Endometrial microvascular endothelial cells (primary cell): ENCODE data around the gene UVRAG. TPM values are rescaled to one million over a fixed set of nuclear protein-coding genes. Genes with fewer than 3 reads are reported as not detected.
"Not testable (repeated sequence)": the region's sequence is repeated elsewhere in the genome, so short reads cannot be mapped to it uniquely, and the experiment has no call there.

ENCODE experiments used
- in situ Hi-C: cut with HindIII; loops from 2 replicates; pipeline ENCODE4 v1.10.0; 2017; ENCODE audit warnings: low sequenced_read_pairs, low pct_unique_long_range_greater_than_20kb; ENCODE audit errors: inconsistent ontology term
- total RNA-seq: library from RNA; depleted of rRNA; stranded (reverse); fragments of >200 nt; gene quantifications from one replicate; pipeline ENCODE4 v1.2.3, GENCODE V29; 2015; ENCODE audit errors: inconsistent ontology term

The UVRAG gene
- total RNA-seq, 1 donor from 2014 or later = 34.4 TPM

- in situ Hi-C loops = no loop called here
Measured at GRCh38 chr11:75823946-75824345, 8.9 kb downstream of the UVRAG start.

GRCh38 chr11:75826461-75827230, 11.6 kb downstream of the UVRAG start:
- in situ Hi-C loops = no loop called here

DNA sequence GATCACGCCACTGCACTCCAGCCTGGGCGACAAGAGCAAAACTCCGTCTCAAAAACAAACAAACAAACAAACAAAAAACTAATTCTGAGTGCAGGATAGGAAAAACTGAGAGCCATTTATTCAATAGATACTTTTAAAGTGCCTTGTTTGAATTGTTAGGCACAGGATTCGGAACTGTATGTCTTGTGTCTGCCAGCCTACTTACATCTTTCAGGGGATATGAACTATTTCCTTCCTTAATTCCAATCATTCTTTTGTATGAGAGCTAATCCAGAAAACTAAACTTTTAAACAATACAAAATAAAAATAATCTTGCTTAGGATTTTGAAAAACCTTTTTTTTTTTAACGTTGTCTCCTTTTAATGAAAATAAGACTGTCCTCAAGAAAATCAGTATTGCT, 12.6 kb downstream of the UVRAG start:
- in situ Hi-C loops = no loop called here

- in situ Hi-C loops = no loop called here
Measured at GRCh38 chr11:75831915-75832502, 17.0 kb downstream of the UVRAG start.

GRCh38 chr11:75834728-75835127, 19.7 kb downstream of the UVRAG start:
- in situ Hi-C loops = no loop called here

- in situ Hi-C loops = no loop called here
Measured at GRCh38 chr11:75836417-75836816, 21.4 kb downstream of the UVRAG start.

DNA sequence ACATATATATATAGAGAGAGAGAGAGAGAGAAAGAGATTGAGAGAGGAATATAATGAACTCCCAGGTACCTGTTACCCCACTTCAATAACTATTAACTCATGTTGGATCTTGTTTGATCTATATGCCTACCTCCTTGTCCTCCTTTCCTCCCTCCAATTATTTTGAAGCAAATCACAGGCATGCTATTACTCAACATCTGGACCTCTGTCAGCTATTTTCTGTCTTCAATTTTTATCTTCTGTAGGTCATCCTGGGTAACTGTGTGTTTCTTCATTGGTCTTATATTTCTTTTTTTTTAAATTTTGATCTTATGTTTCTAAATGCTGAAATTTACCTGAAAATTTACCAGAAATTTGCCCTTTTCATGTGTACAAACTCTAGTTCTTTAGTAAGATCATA, 24.8 kb downstream of the UVRAG start:
- in situ Hi-C loops = no loop called here

DNA sequence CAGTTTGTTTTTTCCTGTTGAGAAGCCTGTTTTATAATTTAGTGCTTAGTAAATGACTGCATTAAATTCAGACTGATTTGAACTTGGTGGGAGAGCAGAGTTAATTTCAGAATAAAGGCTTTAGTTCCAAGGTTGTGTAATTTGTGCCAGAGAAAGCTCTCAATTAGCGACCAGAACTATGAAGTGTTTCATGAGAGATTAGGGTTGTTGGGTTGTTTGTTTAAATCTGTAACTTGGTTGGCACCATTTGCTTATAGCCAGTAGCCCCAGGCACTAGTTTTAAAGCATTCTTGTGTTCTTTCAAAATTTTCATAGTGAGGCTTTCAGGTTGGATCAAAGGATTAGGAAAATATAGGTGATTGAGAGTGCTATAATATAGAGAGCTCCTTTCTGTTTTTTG, 25.5 kb downstream of the UVRAG start:
- in situ Hi-C loops = no loop called here

DNA sequence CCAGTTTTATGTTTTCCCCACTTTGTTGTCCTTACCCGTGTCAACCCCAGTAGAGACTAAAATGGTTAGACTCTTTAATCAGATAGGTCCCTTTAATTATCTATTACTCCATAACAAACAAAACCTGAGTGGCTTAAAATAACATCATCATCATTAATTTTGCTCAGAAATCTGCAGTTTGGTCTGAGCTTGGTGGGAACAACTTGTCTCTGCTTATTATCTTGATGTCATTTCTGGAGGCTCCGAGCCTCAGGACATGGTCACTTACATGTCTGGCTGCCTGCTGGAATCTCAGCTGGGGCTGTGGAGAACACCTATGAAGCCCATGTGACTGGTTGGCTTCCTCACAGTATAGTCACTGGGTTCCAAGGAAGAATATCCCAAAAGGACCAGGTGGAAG, 26.7 kb downstream of the UVRAG start:
- in situ Hi-C loops = no loop called here

- in situ Hi-C loops = no loop called here
Measured at GRCh38 chr11:75845324-75845723, 30.3 kb downstream of the UVRAG start.

- in situ Hi-C loops = no loop called here
Measured at GRCh38 chr11:75849894-75850293, 34.9 kb downstream of the UVRAG start.

GRCh38 chr11:75850787-75851186, 35.8 kb downstream of the UVRAG start:
- in situ Hi-C loops = no loop called here

DNA sequence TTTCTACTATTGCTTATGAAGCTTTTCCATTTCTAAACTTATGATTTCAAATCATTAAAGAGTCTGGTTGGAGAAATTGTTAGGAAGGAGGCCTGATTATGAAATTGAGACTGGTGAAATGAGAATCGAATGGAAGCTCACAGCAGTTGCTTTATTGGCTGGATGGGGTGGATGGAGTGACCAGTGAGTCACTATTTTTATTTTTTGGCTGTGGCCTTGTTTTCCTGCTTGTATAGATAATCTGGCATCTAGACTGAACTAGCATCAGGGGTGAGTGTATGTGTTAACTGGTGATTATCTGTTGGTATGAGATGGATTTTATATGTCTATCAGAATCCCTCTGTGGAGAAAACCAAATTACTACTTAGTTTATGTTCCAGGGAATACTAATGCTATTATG, 36.2 kb downstream of the UVRAG start:
- in situ Hi-C loops = no loop called here

GRCh38 chr11:75852406-75853017, 37.5 kb downstream of the UVRAG start:
- in situ Hi-C loops = no loop called here

- in situ Hi-C loops = not testable (repeated sequence)
Measured at GRCh38 chr11:75853563-75853962, 38.6 kb downstream of the UVRAG start.

GRCh38 chr11:75853971-75854370, 39.0 kb downstream of the UVRAG start:
- in situ Hi-C loops = no loop called here

GRCh38 chr11:75855206-75855605, 40.2 kb downstream of the UVRAG start:
- in situ Hi-C loops = no loop called here

- in situ Hi-C loops = no loop called here
Measured at GRCh38 chr11:75856912-75857311, 41.9 kb downstream of the UVRAG start.

GRCh38 chr11:75858042-75858441, 43.0 kb downstream of the UVRAG start:
- in situ Hi-C loops = no loop called here

- in situ Hi-C loops = no loop called here
Measured at GRCh38 chr11:75858613-75859012, 43.6 kb downstream of the UVRAG start.
